K562 (cell line): ENCODE results near the gene LGALS7B. TPM values are rescaled to one million over a fixed set of nuclear protein-coding genes. Genes with fewer than 3 reads are reported as not detected.

Source experiments
- ATAC-seq: fragments of 200-7000 bp; cut with Tn5 transposase; 3 replicates; pipeline ENCODE4 v1.9.1; 2020; ENCODE audit warnings: moderate library complexity
- BruUV-seq: library from RNA; stranded (reverse); fragments of 400-500 nt; replicated peaks from 2 replicates; lab custom pipeline; 2021; lab: Mats Ljungman, UMichigan
- CTCF ChIA-PET: fragments of 300-600 bp; formaldehyde crosslinking; extraction: SDS; loops from one replicate; lab custom pipeline; 2021; ENCODE audit warnings: low intra/inter-chr PET ratio; lab: Yijun Ruan, JAX
- POLR2A ChIA-PET: fragments of 300-600, 350-650 bp; sonication (Branson Sonifier 250); formaldehyde crosslinking; extraction: SDS; loops from one replicate; lab custom pipeline; 2021; ENCODE audit warnings: antibody characterized with exemption, inconsistent platforms; lab: Yijun Ruan, JAX
- DNase-seq, 4 experiments: peaks; one replicate each; pipeline versions ENCODE4 v3.0.0 to v3.0.0-alpha.2; 2011 to 2018; ENCODE audit warnings: low spot score in 3 of 4, mixed read lengths in 3 of 4; ENCODE audit errors: extremely low read depth in 1 of 4
- FAIRE-seq: peaks from 2 replicates; lab custom pipeline; 2011; peaks lifted over from hg19 to GRCh38; lab: Jason Lieb, UNC
- H2AFZ ChIP-seq: 2 replicates; pipeline ENCODE4 v1.6.0; 2011; ENCODE audit warnings: low read depth, low read length, control low read depth, inconsistent platforms
- H3K27ac ChIP-seq: fragments of 200-600 bp; 3 replicates; pipeline ENCODE4 v1.8.0; 2011; ENCODE audit warnings: low read depth, mild to moderate bottlenecking, control low read depth, inconsistent platforms, low read length, moderate library complexity, mixed read lengths; ENCODE audit errors: extremely low read depth
- H3K27me3 ChIP-seq, 2 experiments: fragments of 300-600 bp in 1 of 2; 2 replicates in 1 of 2; 3 replicates in 1 of 2; pipeline versions ENCODE4 v1.6.0 to v1.8.0; 2011; ENCODE audit warnings: inconsistent platforms in 2 of 2, low read length in 2 of 2, mild to moderate bottlenecking in 1 of 2, mixed read lengths in 1 of 2, moderate library complexity in 1 of 2; ENCODE audit not compliant: control insufficient read depth in 2 of 2, insufficient read depth in 2 of 2
- H3K36me3 ChIP-seq: fragments of 300-600 bp; 3 replicates; pipeline ENCODE4 v1.8.0; 2011; ENCODE audit warnings: mild to moderate bottlenecking, low read length, inconsistent platforms; ENCODE audit not compliant: control insufficient read depth, insufficient read depth
- H3K4me1 ChIP-seq, 2 experiments: fragments of 200-600 bp in 1 of 2; replicated peaks in 1 of 2; 2 replicates in 1 of 2; 3 replicates in 1 of 2; pipeline versions ENCODE4 v1.5.1 to v1.8.0; 2011; ENCODE audit warnings: inconsistent platforms in 2 of 2, low read length in 2 of 2, mild to moderate bottlenecking in 1 of 2, mixed read lengths in 1 of 2, moderate library complexity in 1 of 2; ENCODE audit not compliant: control insufficient read depth in 2 of 2, insufficient read depth in 2 of 2
- H3K4me2 ChIP-seq: 2 replicates; pipeline ENCODE4 v1.6.1; 2011; ENCODE audit warnings: low read length, control low read depth, inconsistent platforms, mixed read lengths; ENCODE audit not compliant: insufficient read depth
- H3K4me3 ChIP-seq: fragments of 200-600 bp; sonication (generic), shearing (Covaris generic); 2 replicates; pipeline ENCODE4 v1.5.1; 2016; ENCODE audit warnings: control low read depth, inconsistent platforms
- H3K79me2 ChIP-seq: fragments of 200-600 bp; 3 replicates; pipeline ENCODE4 v1.8.0; 2011; ENCODE audit warnings: low read length, inconsistent platforms; ENCODE audit not compliant: control insufficient read depth, insufficient read depth
- H3K9ac ChIP-seq, 2 experiments: 2 replicates each; pipeline versions ENCODE4 v1.6.0 to v1.6.1; 2011; ENCODE audit warnings: low read depth in 2 of 2, low read length in 2 of 2, control low read depth in 1 of 2, inconsistent platforms in 1 of 2, mild to moderate bottlenecking in 1 of 2, mixed read lengths in 1 of 2; ENCODE audit not compliant: insufficient read depth in 1 of 2
- H3K9me1 ChIP-seq: one replicate; pipeline ENCODE4 v1.6.0; 2011; ENCODE audit warnings: inconsistent platforms, mild to moderate bottlenecking, low read length, moderate library complexity; ENCODE audit not compliant: control insufficient read depth, insufficient read depth
- H3K9me3 ChIP-seq: replicated peaks from 2 replicates; pipeline ENCODE4 v1.5.1; 2011; ENCODE audit warnings: low read depth, low read length, inconsistent platforms; ENCODE audit not compliant: control insufficient read depth, insufficient read depth
- H4K20me1 ChIP-seq: replicated peaks from 2 replicates; pipeline ENCODE4 v1.6.1; 2011; ENCODE audit warnings: low read length, inconsistent platforms, mixed read lengths; ENCODE audit not compliant: control insufficient read depth, insufficient read depth
- ATF3 ChIP-seq, 2 experiments: fragments of 450-650 bp in 1 of 2; sonication (generic) in 1 of 2; formaldehyde crosslinking in 1 of 2; IDR thresholded peaks in 1 of 2; conservative IDR thresholded peaks in 1 of 2; 2 replicates each; pipeline versions ENCODE4 v1.6.1 to v1.8.1; 2016 to 2023; ENCODE audit warnings: mild to moderate bottlenecking in 2 of 2, moderate library complexity in 2 of 2, inconsistent platforms in 1 of 2, missing genetic modification reagents in 1 of 2
- ERF ChIP-seq: fragments of 450-650 bp; formaldehyde crosslinking; IDR thresholded peaks from 2 replicates; pipeline ENCODE4 v1.4.0; 2020; ENCODE audit warnings: mild to moderate bottlenecking, mixed read lengths
- FOS ChIP-seq: IDR thresholded peaks from 3 replicates; pipeline ENCODE4 v1.6.1; 2011; ENCODE audit not compliant: insufficient read length; ENCODE audit errors: extremely low read depth
- KDM1A ChIP-seq, 2 experiments: fragments of 450-650 bp; IDR thresholded peaks; 2 replicates each; pipeline ENCODE4 v1.6.1; 2016; ENCODE audit warnings: mild to moderate bottlenecking in 2 of 2
- PHF21A ChIP-seq: fragments of 450-650 bp; IDR thresholded peaks from 2 replicates; pipeline ENCODE4 v1.6.1; 2017; ENCODE audit warnings: low read depth, borderline replicate concordance
- RCOR1 ChIP-seq, 2 experiments: IDR thresholded peaks; 2 replicates each; pipeline ENCODE4 v1.6.1; 2012; ENCODE audit warnings: low read depth in 2 of 2, low read length in 2 of 2, borderline replicate concordance in 1 of 2, improper control_type of control experiment in 1 of 2
- REST ChIP-seq, 2 experiments: fragments of 450-650 bp; formaldehyde crosslinking in 1 of 2; IDR thresholded peaks; 2 replicates each; pipeline versions ENCODE4 v1.4.0 to v1.6.1; 2014 to 2020; ENCODE audit warnings: mild to moderate bottlenecking in 2 of 2, borderline replicate concordance in 1 of 2, low read depth in 1 of 2
- SREBF2 ChIP-seq: sonication (generic); formaldehyde crosslinking; IDR thresholded peaks from 2 replicates; pipeline ENCODE4 v1.4.0; 2020; ENCODE audit warnings: mild to moderate bottlenecking, missing genetic modification reagents
- WGBS: fragments of 100-300 bp; shearing (Covaris generic); methylation state at CpG from one replicate; pipeline ENCODE4 v1.1.6; 2016; ENCODE audit warnings: low coverage, mixed read lengths; ENCODE audit not compliant: insufficient coverage; ENCODE audit errors: missing lambda C conversion rate; 5-methylcytosine and 5-hydroxymethylcytosine counted together
- in situ Hi-C: fragments of 300-500 bp; cut with MboI; formaldehyde crosslinking; loops from 4 replicates; pipeline ENCODE4 v1.15.0; 2018; ENCODE audit warnings: inconsistent platforms, mixed read lengths
- intact Hi-C: fragments of 100-400 bp; cut with micrococcal nuclease; formaldehyde crosslinking; loops from 2 replicates; pipeline ENCODE4 v1.14.2; 2022
- polyA plus RNA-seq, 8 experiments: library from polyadenylated mRNA; depleted of rRNA in 4 of 8; stranded (reverse) in 5 of 8; unstranded in 3 of 8; fragments of >200 nt; fragmentation: Nextera tagmentation in 2 of 8; fragmentation: Illumina TruSeq in 1 of 8; extraction: Ambion mirVana in 2 of 8; extraction: Trizol in 1 of 8; gene quantifications; 2 replicates each; pipeline versions ENCODE4 v1.2.1 to v1.2.3, GENCODE V29; 2011 to 2014; ENCODE audit warnings: inconsistent platforms in 1 of 8, missing spikeins in 1 of 8
- total RNA-seq, 7 experiments: library from RNA; depleted of rRNA in 6 of 7; stranded (reverse); fragments of >200 nt in 6 of 7; fragmentation: Illumina TruSeq in 2 of 7; extraction: Trizol in 2 of 7; gene quantifications; 2 replicates each; pipeline versions ENCODE4 v1.2.1 to v1.2.3, GENCODE V29; 2011 to 2021; ENCODE audit warnings: low replicate concordance in 1 of 7

The LGALS7B gene
- total and polyA plus RNA-seq, 9 of the 15 experiments (the other 6 are each of a cell fraction or from before 2014, with no cell fraction given) = not detected

- Histone ChIP-seq H3K4me3 (no peak overlapping the region), H2AFZ (no peak overlapping the region), H3K9me3 (no peaks in the 10 kb centered on the region), H3K27ac (no peak overlapping the region), H3K4me2 (no peak overlapping the region), H3K9ac (no peak overlapping the region), H4K20me1 (no peaks in the 10 kb centered on the region), H3K4me1 (peaks cover 0 to 7% of the 10 kb centered on the region in 2 experiments; a peak in 1 of 5 replicates), H3K79me2 (no peaks in the 10 kb centered on the region), H3K36me3 (no peaks in the 10 kb centered on the region), H3K27me3 (peaks cover 0 to 7% of the 10 kb centered on the region in 2 experiments; a peak in 1 of 5 replicates), H3K9me1 (no peaks in the 10 kb centered on the region)
- CTCF ChIA-PET = no interaction called here
- ATAC-seq (no peak), DNase-seq (no peak), FAIRE-seq (no peak)
- in situ Hi-C loops (no loop called here), intact Hi-C loops (no loop called here)
- POLR2A ChIA-PET = interaction anchor here (2.3 kb wide), 1 partner anchor 10 kb away, joined by 8 read pairs; the partner anchor contains the start of gene LGALS4
- 48% methylated on average over 12 of the region's 12 CpGs for WGBS
- no TSS peak for BruUV-seq
- TF ChIP-seq PHF21A (peak; percentile 79; the same call in 1 of the 2 replicates), RCOR1 (IDR thresholded peaks at IDR 0.05; ENCODE audit: borderline replicate concordance in 1 of 2, low read depth in 2 of 2, low read length in 2 of 2) (peak in 1 of 2 experiments; percentile 49; a peak in 1 of 4 replicates), ERF (no peak), SREBF2 (CRISPR knock-in tag) (no peak), FOS (no peak), REST (IDR thresholded peaks at IDR 0.05; ENCODE audit: borderline replicate concordance) (no peak), REST (CRISPR knock-in tag; IDR thresholded peaks at IDR 0.05; ENCODE audit: low read depth) (no peak), KDM1A (IDR thresholded peaks at IDR 0.05) (peak; percentile 72 to 86), ATF3 (IDR thresholded peaks at IDR 0.05) (peak; percentile 5; the same call in 1 of the 2 replicates), ATF3 (CRISPR knock-in tag; conservative IDR thresholded peaks at IDR 0.05) (no peak)
Observed at GRCh38 chr19:38801359-38802095, 12.5 kb downstream of the LGALS7B start.
